HepG2 (cell line): ENCODE measurements around the gene UBXN1. TPM values are rescaled to one million over a fixed set of nuclear protein-coding genes. Genes with fewer than 3 reads are reported as not detected.

Source experiments
- EP300 ChIP-seq, 3 experiments: sonication (generic) in 1 of 3; formaldehyde crosslinking in 1 of 3; IDR thresholded peaks; 2 replicates each; pipeline versions ENCODE4 v1.5.1 to v1.6.1; 2011 to 2020; ENCODE audit warnings: low read depth in 2 of 3, low read length in 2 of 3, borderline replicate concordance in 1 of 3, improper control_type of control experiment in 1 of 3, mild to moderate bottlenecking in 1 of 3, missing genetic modification reagents in 1 of 3, moderate library complexity in 1 of 3
- GPBP1L1 ChIP-seq: sonication (generic); formaldehyde crosslinking; IDR thresholded peaks from 2 replicates; pipeline ENCODE4 v1.5.0; 2020; ENCODE audit warnings: mild to moderate bottlenecking, missing genetic modification reagents
- HDAC1 ChIP-seq: sonication (generic); formaldehyde crosslinking; IDR thresholded peaks from 2 replicates; pipeline ENCODE4 v1.5.1; 2020; ENCODE audit warnings: mild to moderate bottlenecking, missing genetic modification reagents
- HMG20A ChIP-seq: IDR thresholded peaks from 2 replicates; pipeline ENCODE4 v1.6.1; 2016; ENCODE audit warnings: borderline replicate concordance
- HNRNPUL1 ChIP-seq: fragments of 200-400 bp; formaldehyde crosslinking; IDR thresholded peaks from 2 replicates; pipeline ENCODE4 v1.6.1; 2017; ENCODE audit warnings: low read depth, mild to moderate bottlenecking, low read length, moderate library complexity
- HOXA3 ChIP-seq: sonication (generic); formaldehyde crosslinking; IDR thresholded peaks from 2 replicates; pipeline ENCODE4 v1.5.0; 2020; ENCODE audit warnings: missing genetic modification reagents
- MEF2D ChIP-seq: sonication (generic); formaldehyde crosslinking; IDR thresholded peaks from 2 replicates; pipeline ENCODE4 v1.5.1; 2020; ENCODE audit warnings: mild to moderate bottlenecking, missing genetic modification reagents
- MXD3 ChIP-seq: IDR thresholded peaks from 2 replicates; pipeline ENCODE4 v1.6.1; 2016; ENCODE audit warnings: mild to moderate bottlenecking, missing biosample characterization, missing genetic modification reagents
- PITX1 ChIP-seq: sonication (generic); formaldehyde crosslinking; IDR thresholded peaks from 2 replicates; pipeline ENCODE4 v1.5.1; 2020; ENCODE audit warnings: mild to moderate bottlenecking, missing genetic modification reagents
- REST ChIP-seq, 2 experiments: IDR thresholded peaks; 2 replicates each; pipeline ENCODE4 v1.6.1; 2011 to 2012; ENCODE audit warnings: low read length in 2 of 2, borderline replicate concordance in 1 of 2, low read depth in 1 of 2, mild to moderate bottlenecking in 1 of 2, moderate library complexity in 1 of 2
- RNF219 ChIP-seq: sonication (generic); formaldehyde crosslinking; IDR thresholded peaks from 2 replicates; pipeline ENCODE4 v1.5.0; 2020; ENCODE audit warnings: mild to moderate bottlenecking, missing genetic modification reagents
- SATB2 ChIP-seq: sonication (generic); formaldehyde crosslinking; IDR thresholded peaks from 2 replicates; pipeline ENCODE4 v1.5.0; 2020; ENCODE audit warnings: missing genetic modification reagents
- SOX6 ChIP-seq, 2 experiments: fragments of 450-650 bp in 1 of 2; sonication (generic) in 1 of 2; formaldehyde crosslinking in 1 of 2; IDR thresholded peaks; 2 replicates each; pipeline versions ENCODE4 v1.4.0 to v1.6.1; 2017 to 2020; ENCODE audit warnings: antibody characterized with exemption in 1 of 2, mild to moderate bottlenecking in 1 of 2, missing genetic modification reagents in 1 of 2
- USF2 ChIP-seq, 2 experiments: sonication (generic) in 1 of 2; formaldehyde crosslinking in 1 of 2; IDR thresholded peaks; 2 replicates each; pipeline versions ENCODE4 v1.5.1 to v1.6.1; 2011 to 2020; ENCODE audit warnings: borderline replicate concordance in 1 of 2, low read depth in 1 of 2, low read length in 1 of 2, mild to moderate bottlenecking in 1 of 2, missing genetic modification reagents in 1 of 2, moderate library complexity in 1 of 2
- ZFX ChIP-seq: sonication (generic); formaldehyde crosslinking; IDR thresholded peaks from 2 replicates; pipeline ENCODE4 v1.4.0; 2020; ENCODE audit warnings: mild to moderate bottlenecking, low read depth, missing genetic modification reagents, moderate library complexity
- ZNF570 ChIP-seq: sonication (generic); formaldehyde crosslinking; IDR thresholded peaks from 2 replicates; pipeline ENCODE4 v1.4.0; 2020; ENCODE audit warnings: mild to moderate bottlenecking, missing genetic modification reagents, borderline replicate concordance
- ZNF619 ChIP-seq: sonication (generic); formaldehyde crosslinking; IDR thresholded peaks from 2 replicates; pipeline ENCODE4 v1.4.0; 2020; ENCODE audit warnings: mild to moderate bottlenecking, missing genetic modification reagents
- polyA plus RNA-seq, 8 experiments: library from polyadenylated mRNA; depleted of rRNA in 3 of 8; stranded (reverse) in 7 of 8; unstranded in 1 of 8; fragments of >200 nt; fragmentation: Illumina TruSeq in 4 of 8; extraction: Trizol in 4 of 8; gene quantifications; 2 replicates each; pipeline versions ENCODE4 v1.2.1 to v1.2.3, GENCODE V29; 2011 to 2016; ENCODE audit warnings: low read depth in 4 of 8, missing spikeins in 1 of 8, mixed read lengths in 1 of 8; ENCODE audit not compliant: insufficient read depth in 1 of 8
- total RNA-seq, 5 experiments: library from RNA; depleted of rRNA; stranded (reverse); fragments of >200 nt; fragmentation: Illumina TruSeq; extraction: Trizol; gene quantifications; 2 replicates each; pipeline ENCODE4 v1.2.3, GENCODE V29; 2016; ENCODE audit warnings: low read depth in 1 of 5

The UBXN1 gene
- total and polyA plus RNA-seq, 2 of the 13 experiments (the other 11 are each of a cell fraction or from before 2014, with no cell fraction given): 47.5 to 52.4 TPM

- TF ChIP-seq ZNF570 (CRISPR knock-in tag): no peak
- no peak for TF ChIP-seq SATB2 (CRISPR knock-in tag)
- TF ChIP-seq ZFX: peak; percentile 74
- no peak for TF ChIP-seq HNRNPUL1
- TF ChIP-seq MEF2D: 0 out of 2 replicates have a peak, but pooled peaks have one; percentile 52
- no peak for TF ChIP-seq USF2 (IDR thresholded peaks at IDR 0.05; ENCODE audit: low read depth, low read length)
- TF ChIP-seq USF2 (CRISPR knock-in tag; IDR thresholded peaks at IDR 0.05; ENCODE audit: borderline replicate concordance): no peak
- no peak for TF ChIP-seq GPBP1L1 (CRISPR knock-in tag)
- no peak for TF ChIP-seq PITX1 (CRISPR knock-in tag)
- peak; percentile 23; the same call in 1 of the 2 replicates for TF ChIP-seq HOXA3
- TF ChIP-seq RNF219: no peak
- TF ChIP-seq ZNF619: no peak
- no peak for TF ChIP-seq SOX6 (IDR thresholded peaks at IDR 0.05)
- TF ChIP-seq SOX6 (CRISPR knock-in tag; IDR thresholded peaks at IDR 0.05): peak; percentile 37; the same call in 1 of the 2 replicates
- TF ChIP-seq HDAC1: peak; percentile 74
- TF ChIP-seq MXD3: no peak; the same call in 1 of the 2 replicates
- TF ChIP-seq REST (IDR thresholded peaks at IDR 0.05; ENCODE audit: borderline replicate concordance in 1 of 2, low read depth in 1 of 2, low read length in 2 of 2): no peak
- TF ChIP-seq EP300 (IDR thresholded peaks at IDR 0.05; ENCODE audit: low read depth in 2 of 2, low read length in 2 of 2): no peak
- TF ChIP-seq EP300 (CRISPR knock-in tag; IDR thresholded peaks at IDR 0.05; ENCODE audit: borderline replicate concordance): no peak
- no peak for TF ChIP-seq HMG20A (CRISPR knock-in tag)
Measured at GRCh38 chr11:62728171-62728988, 49.5 kb upstream of the UBXN1 start, which contains the start of gene TTC9C (continued).
